ENCODE results near the gene DLGAP3.

DNA sequence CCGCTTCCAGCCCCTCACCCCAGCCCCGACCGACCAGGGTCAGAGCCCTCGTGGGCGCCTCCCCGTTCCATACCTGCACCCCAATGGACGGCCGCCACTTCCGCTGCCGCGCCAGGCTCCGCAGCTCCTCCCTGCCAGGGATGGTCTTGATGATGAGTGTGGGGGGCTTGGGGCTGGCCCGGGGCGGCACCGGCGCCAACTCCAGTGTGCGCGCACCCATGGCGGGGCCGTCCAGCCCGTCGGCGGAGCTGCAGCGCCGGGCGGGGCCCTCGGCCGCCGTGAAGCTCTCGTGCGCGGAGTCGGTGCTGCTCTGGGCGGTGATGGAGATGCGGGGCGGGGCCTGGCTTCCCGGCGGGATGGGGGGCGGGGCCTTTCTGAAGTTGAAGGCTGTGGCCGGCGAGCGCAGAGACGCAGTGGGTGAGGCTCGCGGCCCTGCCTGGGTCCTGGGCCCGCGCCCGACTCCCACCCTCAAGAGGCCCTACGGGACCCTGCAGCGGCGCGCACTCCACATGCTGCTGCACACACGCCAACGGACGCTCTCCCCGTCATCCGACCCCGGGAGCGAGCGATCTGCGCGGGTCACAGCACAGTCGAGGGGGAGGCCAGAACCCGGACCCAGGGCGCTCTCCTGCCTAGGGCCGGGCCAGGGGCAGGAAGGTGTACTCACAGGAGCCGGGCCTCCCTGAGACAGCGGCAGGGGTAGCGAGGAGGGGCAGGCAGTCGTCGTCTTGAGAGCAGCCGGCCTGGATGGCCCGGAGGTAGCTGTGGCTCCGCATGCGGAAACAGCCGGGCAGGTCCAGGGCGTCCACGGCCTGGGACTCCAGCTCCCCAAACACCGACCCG, 43.8 kb downstream of the DLGAP3 start:
- TF ChIP-seq, protein P1, sequence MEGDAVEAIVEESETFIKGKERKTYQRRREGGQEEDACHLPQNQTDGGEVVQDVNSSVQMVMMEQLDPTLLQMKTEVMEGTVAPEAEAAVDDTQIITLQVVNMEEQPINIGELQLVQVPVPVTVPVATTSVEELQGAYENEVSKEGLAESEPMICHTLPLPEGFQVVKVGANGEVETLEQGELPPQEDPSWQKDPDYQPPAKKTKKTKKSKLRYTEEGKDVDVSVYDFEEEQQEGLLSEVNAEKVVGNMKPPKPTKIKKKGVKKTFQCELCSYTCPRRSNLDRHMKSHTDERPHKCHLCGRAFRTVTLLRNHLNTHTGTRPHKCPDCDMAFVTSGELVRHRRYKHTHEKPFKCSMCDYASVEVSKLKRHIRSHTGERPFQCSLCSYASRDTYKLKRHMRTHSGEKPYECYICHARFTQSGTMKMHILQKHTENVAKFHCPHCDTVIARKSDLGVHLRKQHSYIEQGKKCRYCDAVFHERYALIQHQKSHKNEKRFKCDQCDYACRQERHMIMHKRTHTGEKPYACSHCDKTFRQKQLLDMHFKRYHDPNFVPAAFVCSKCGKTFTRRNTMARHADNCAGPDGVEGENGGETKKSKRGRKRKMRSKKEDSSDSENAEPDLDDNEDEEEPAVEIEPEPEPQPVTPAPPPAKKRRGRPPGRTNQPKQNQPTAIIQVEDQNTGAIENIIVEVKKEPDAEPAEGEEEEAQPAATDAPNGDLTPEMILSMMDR (IDR thresholded peaks at IDR 0.05 in 2 of 3, conservative IDR thresholded peaks at IDR 0.05 in 1 of 3; ENCODE audit: borderline replicate concordance in 1 of 3, insufficient read depth in 1 of 3, low read depth in 2 of 3, low read length in 2 of 3) = no peak
- TF ChIP-seq, protein P2, sequence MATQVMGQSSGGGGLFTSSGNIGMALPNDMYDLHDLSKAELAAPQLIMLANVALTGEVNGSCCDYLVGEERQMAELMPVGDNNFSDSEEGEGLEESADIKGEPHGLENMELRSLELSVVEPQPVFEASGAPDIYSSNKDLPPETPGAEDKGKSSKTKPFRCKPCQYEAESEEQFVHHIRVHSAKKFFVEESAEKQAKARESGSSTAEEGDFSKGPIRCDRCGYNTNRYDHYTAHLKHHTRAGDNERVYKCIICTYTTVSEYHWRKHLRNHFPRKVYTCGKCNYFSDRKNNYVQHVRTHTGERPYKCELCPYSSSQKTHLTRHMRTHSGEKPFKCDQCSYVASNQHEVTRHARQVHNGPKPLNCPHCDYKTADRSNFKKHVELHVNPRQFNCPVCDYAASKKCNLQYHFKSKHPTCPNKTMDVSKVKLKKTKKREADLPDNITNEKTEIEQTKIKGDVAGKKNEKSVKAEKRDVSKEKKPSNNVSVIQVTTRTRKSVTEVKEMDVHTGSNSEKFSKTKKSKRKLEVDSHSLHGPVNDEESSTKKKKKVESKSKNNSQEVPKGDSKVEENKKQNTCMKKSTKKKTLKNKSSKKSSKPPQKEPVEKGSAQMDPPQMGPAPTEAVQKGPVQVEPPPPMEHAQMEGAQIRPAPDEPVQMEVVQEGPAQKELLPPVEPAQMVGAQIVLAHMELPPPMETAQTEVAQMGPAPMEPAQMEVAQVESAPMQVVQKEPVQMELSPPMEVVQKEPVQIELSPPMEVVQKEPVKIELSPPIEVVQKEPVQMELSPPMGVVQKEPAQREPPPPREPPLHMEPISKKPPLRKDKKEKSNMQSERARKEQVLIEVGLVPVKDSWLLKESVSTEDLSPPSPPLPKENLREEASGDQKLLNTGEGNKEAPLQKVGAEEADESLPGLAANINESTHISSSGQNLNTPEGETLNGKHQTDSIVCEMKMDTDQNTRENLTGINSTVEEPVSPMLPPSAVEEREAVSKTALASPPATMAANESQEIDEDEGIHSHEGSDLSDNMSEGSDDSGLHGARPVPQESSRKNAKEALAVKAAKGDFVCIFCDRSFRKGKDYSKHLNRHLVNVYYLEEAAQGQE (IDR thresholded peaks at IDR 0.05; ENCODE audit: low read depth) = no peak
- no peak for TF ChIP-seq ZNF274 (IDR thresholded peaks at IDR 0.05; ENCODE audit: low read depth, low read length)
- no peak for TF ChIP-seq YY1 (IDR thresholded peaks at IDR 0.05; ENCODE audit: extremely low read depth, insufficient replicate concordance, low read depth, low read length)
- TF ChIP-seq, protein P3, sequence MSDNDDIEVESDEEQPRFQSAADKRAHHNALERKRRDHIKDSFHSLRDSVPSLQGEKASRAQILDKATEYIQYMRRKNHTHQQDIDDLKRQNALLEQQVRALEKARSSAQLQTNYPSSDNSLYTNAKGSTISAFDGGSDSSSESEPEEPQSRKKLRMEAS (IDR thresholded peaks at IDR 0.05) = no peak
- TF ChIP-seq EZH2 (IDR thresholded peaks at IDR 0.05) = no peak
- TF ChIP-seq CEBPB (IDR thresholded peaks at IDR 0.05; ENCODE audit: low read depth) = no peak
- TF ChIP-seq SIN3A (IDR thresholded peaks at IDR 0.05; ENCODE audit: low read depth) = no peak

Data from HCT116 (cell line).